Kidney (tissue), 14 donors: ENCODE results near the gene MKS1. TPM values are rescaled to one million over a fixed set of nuclear protein-coding genes. Genes with fewer than 3 reads are reported as not detected.
A peak's percentile ranks its signal among the peaks of the same experiment; 100 is the strongest.

Experiments used
- DNase-seq, 5 donors: peaks; one replicate each; pipeline ENCODE4 v3.0.0-alpha.2; 2013 to 2020
- FAIRE-seq: peaks from 2 replicates; lab custom pipeline; 2012; peaks lifted over from hg19 to GRCh38; lab: Jason Lieb, UNC
- H3K27ac ChIP-seq, 2 donors: one replicate each; pipeline ENCODE4 v1.7.0; 2013; ENCODE audit warnings: low read depth in 2 of 2, low read length in 2 of 2, inconsistent platforms in 1 of 2
- H3K27me3 ChIP-seq: one replicate; pipeline ENCODE4 v1.7.1; 2013; ENCODE audit warnings: low read length, inconsistent platforms; ENCODE audit not compliant: control insufficient read depth, insufficient read depth
- H3K36me3 ChIP-seq, 3 donors: one replicate each; pipeline versions ENCODE4 v1.7.0 to v1.7.1; 2013; ENCODE audit warnings: low read length in 3 of 3, control low read depth in 1 of 3, inconsistent platforms in 1 of 3; ENCODE audit not compliant: insufficient read depth in 3 of 3, control insufficient read depth in 2 of 3
- H3K4me1 ChIP-seq, 3 donors: one replicate each; pipeline versions ENCODE4 v1.7.0 to v1.7.1; 2013; ENCODE audit warnings: low read length in 3 of 3, inconsistent platforms in 1 of 3, low read depth in 1 of 3; ENCODE audit not compliant: control insufficient read depth in 2 of 3, insufficient read depth in 2 of 3
- H3K4me3 ChIP-seq, 3 donors: one replicate each; pipeline versions ENCODE4 v1.7.0 to v1.8.1; 2013; ENCODE audit warnings: low read length in 3 of 3, control low read depth in 1 of 3, inconsistent platforms in 1 of 3
- H3K9ac ChIP-seq, 3 donors: one replicate each; pipeline versions ENCODE4 v1.7.0 to v1.7.1; 2013; ENCODE audit warnings: low read length in 3 of 3, control low read depth in 1 of 3, inconsistent platforms in 1 of 3
- H3K9me3 ChIP-seq, 3 donors: one replicate each; pipeline versions ENCODE4 v1.7.0 to v1.7.1; 2013; ENCODE audit warnings: low read length in 3 of 3, control low read depth in 1 of 3, inconsistent platforms in 1 of 3; ENCODE audit not compliant: control insufficient read depth in 2 of 3, insufficient read depth in 1 of 3
- CTCF ChIP-seq: IDR thresholded peaks from 3 replicates; pipeline ENCODE4 v1.5.1; 2012; ENCODE audit warnings: mild to moderate bottlenecking, moderate library complexity, borderline replicate concordance; ENCODE audit not compliant: insufficient read depth; ENCODE audit errors: extremely low read depth
- intact Hi-C: fragments of 100-400 bp; cut with DNase I; formaldehyde crosslinking; loops from one replicate; pipeline ENCODE4 v1.11.1; 2022
- polyA plus RNA-seq: library from polyadenylated mRNA; stranded (reverse); fragments of 350-450 nt; fragmentation: Illumina TruSeq; extraction: RNeasy Lipid Tissue Mini Kit (QIAGEN cat#74804); gene quantifications from one replicate; pipeline ENCODE4 v1.2.3, GENCODE V29; 2014; ENCODE audit warnings: low read depth, low replicate concordance; ENCODE audit not compliant: insufficient read depth
- total RNA-seq: library from RNA; stranded (reverse); fragmentation: NEBNext Ultra II Directional; extraction: Animal tissue kit (Norgen Biotek cat#: 25700); gene quantifications from one replicate; pipeline ENCODE4 v1.2.1, GENCODE V29; 2021
- donor health status: control.
- donor health status: control.
- donor health status: control.
- donor health status: control.
- donor health status: control.
- donor health status: DM: yes; HTN: yes; CAD: no.
- donor health status: Normal renal cell carcinoma (clear cell type).

MKS1 gene
- total and polyA plus RNA-seq, 2 donors from 2014 or later = 17.2 to 25.6 TPM

DNA sequence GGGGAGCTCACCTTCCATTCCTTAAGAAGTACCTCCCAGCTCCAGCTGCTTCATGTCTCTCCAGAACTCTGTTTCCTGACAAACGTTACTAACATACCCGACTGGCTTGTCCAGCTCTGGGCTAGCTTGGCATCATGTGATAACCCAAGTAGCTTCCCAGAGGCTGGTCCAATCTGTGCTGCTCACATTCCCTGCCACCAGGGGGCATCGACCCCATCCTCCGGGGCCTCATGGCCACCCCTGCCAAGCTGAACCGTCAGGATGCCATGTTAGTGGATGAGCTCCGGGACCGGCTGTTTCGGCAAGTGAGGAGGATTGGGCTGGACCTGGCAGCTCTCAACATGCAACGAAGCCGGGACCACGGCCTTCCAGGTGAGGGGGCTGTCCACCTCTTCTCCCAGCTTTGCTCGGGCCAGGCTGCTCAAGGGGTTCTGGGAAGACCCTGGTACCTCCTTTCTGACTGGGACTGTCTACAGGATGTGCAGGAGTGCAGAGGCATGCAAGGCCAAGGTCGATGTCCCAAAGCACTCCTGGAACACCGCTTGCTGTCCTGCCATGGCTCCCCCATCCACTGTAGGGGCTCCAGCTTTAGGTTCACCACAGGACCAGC, 18.9 kb downstream of the MKS1 start:
- DNase-seq (peak in 4 of 5 donors; percentile 52 to 62 (median 60)), FAIRE-seq (no peak)
- TF ChIP-seq CTCF = peak; percentile 34
- Histone ChIP-seq H3K4me3 (no peak overlapping the region), H3K27me3 (peaks cover 2% of the 10 kb centered on the region), H3K9me3 (no peaks in the 10 kb centered on the region), H3K27ac (no peak overlapping the region), H3K9ac (no peak overlapping the region), H3K36me3 (no peaks in the 10 kb centered on the region), H3K4me1 (no peaks in the 10 kb centered on the region)
- intact Hi-C loops = no loop called here

- Histone ChIP-seq H3K27ac (no peak overlapping the region), H3K4me1 (no peaks in the 10 kb centered on the region), H3K9ac (no peak overlapping the region), H3K27me3 (peaks cover 2% of the 10 kb centered on the region), H3K4me3 (no peak overlapping the region), H3K9me3 (no peaks in the 10 kb centered on the region), H3K36me3 (no peaks in the 10 kb centered on the region)
- intact Hi-C loops = no loop called here
- no peak for DNase-seq
- no peak for FAIRE-seq
- TF ChIP-seq CTCF = no peak
Observed at GRCh38 chr17:58196610-58197009, 22.4 kb downstream of the MKS1 start.

GRCh38 chr17:58195518-58196123, 23.4 kb downstream of the MKS1 start:
- DNase-seq = no peak
- H3K4me3 ChIP-seq = no peak overlapping the region
- no peak for TF ChIP-seq CTCF
- H3K27me3 ChIP-seq = peaks cover 2% of the 10 kb centered on the region
- no peaks in the 10 kb centered on the region for H3K36me3 ChIP-seq
- no peak overlapping the region for H3K9ac ChIP-seq
- no peaks in the 10 kb centered on the region for H3K4me1 ChIP-seq
- no peak overlapping the region for H3K27ac ChIP-seq
- no peaks in the 10 kb centered on the region for H3K9me3 ChIP-seq
- FAIRE-seq = no peak
- intact Hi-C loops = no loop called here
